Psoas muscle (tissue), 8 donors: Measurements from ENCODE around the gene CEP162. TPM values are rescaled to one million over a fixed set of nuclear protein-coding genes. Genes with fewer than 3 reads are reported as not detected.
"Not testable (repeated sequence)": the region's sequence is repeated elsewhere in the genome, so short reads cannot be mapped to it uniquely, and the experiment has no call there.

Source experiments
- ATAC-seq, 4 donors: fragments of 200-7000 bp; cut with Tn5 transposase; one replicate each; pipeline ENCODE4 v1.9.1; 2020; ENCODE audit warnings: moderate library complexity in 3 of 4, mild to moderate bottlenecking in 2 of 4
- DNase-seq, 2 donors: peaks; one replicate each; pipeline ENCODE4 v3.0.0-alpha.2; 2020
- H3K27ac ChIP-seq: fragments of 200-600 bp; one replicate; pipeline ENCODE4 v1.8.0; 2022
- H3K27me3 ChIP-seq, 3 donors: fragments of 200-600 bp in 1 of 3; one replicate each; pipeline versions ENCODE4 v1.6.1 to v1.8.0; 2013 to 2022; ENCODE audit warnings: low read length in 2 of 3, mild to moderate bottlenecking in 2 of 3, moderate library complexity in 1 of 3; ENCODE audit not compliant: insufficient read depth in 3 of 3
- H3K36me3 ChIP-seq, 2 donors: fragments of 200-600 bp in 1 of 2; one replicate each; pipeline versions ENCODE4 v1.6.1 to v1.8.0; 2013 to 2022; ENCODE audit warnings: low read depth in 1 of 2, mild to moderate bottlenecking in 1 of 2, moderate library complexity in 1 of 2; ENCODE audit not compliant: insufficient read depth in 1 of 2
- H3K4me1 ChIP-seq: fragments of 200-600 bp; one replicate; pipeline ENCODE4 v1.8.0; 2022
- H3K4me3 ChIP-seq: fragments of 200-600 bp; one replicate; pipeline ENCODE4 v1.8.0; 2022; ENCODE audit warnings: mild to moderate bottlenecking
- H3K9me3 ChIP-seq: fragments of 200-600 bp; one replicate; pipeline ENCODE4 v1.8.0; 2022
- WGBS, 3 donors: extraction: QIAGEN DNeasy Blood & Tissue Kit; methylation state at CpG; one replicate each; pipeline versions ENCODE4 v1.1.6 to v1.1.7; 2013; 5-methylcytosine and 5-hydroxymethylcytosine counted together
- intact Hi-C, 2 donors: fragments of 100-400 bp; cut with DNase I; formaldehyde crosslinking; loops; one replicate each; pipeline versions ENCODE4 v1.11.0 to v1.14.2; 2022
- polyA plus RNA-seq, 3 donors: library from polyadenylated mRNA; stranded (reverse); fragments of 200-250 nt; gene quantifications; one replicate each; pipeline ENCODE4 v1.2.3, GENCODE V29; 2013
- total RNA-seq, 4 donors: library from RNA; stranded (reverse); fragmentation: NEBNext Ultra II Directional in 2 of 4; extraction: Animal tissue kit (Norgen Biotek cat#: 25700) in 2 of 4; gene quantifications; one replicate each; pipeline versions ENCODE4 v1.2.1 to v1.2.4, GENCODE V29; 2021 to 2023
- TF ChIP-seq, protein P1 (sequence below): fragments of 200-600 bp; IDR thresholded peaks from one replicate; pipeline ENCODE4 v1.8.0; 2022; ENCODE audit warnings: antibody characterized with exemption
- donor health status: healthy with polysubstance abuse.
- donor health status: DM: no; HTN: no; CAD: no; lungs with moderate emphysema.
- donor health status: Bipolar disorder and iron deficiency.
- donor health status: healthy.
- donor health status: DM: yes; HTN: yes; CAD: no.
- donor health status: DM: no; HTN: no; CAD: no.
- donor health status: DM: no; HTN: no; CAD: no.
- donor health status: DM: yes; HTN: yes; CAD: no.

The CEP162 gene
- total and polyA plus RNA-seq, 7 donors = 1.5 to 4.0 (median 2.4) TPM

DNA sequence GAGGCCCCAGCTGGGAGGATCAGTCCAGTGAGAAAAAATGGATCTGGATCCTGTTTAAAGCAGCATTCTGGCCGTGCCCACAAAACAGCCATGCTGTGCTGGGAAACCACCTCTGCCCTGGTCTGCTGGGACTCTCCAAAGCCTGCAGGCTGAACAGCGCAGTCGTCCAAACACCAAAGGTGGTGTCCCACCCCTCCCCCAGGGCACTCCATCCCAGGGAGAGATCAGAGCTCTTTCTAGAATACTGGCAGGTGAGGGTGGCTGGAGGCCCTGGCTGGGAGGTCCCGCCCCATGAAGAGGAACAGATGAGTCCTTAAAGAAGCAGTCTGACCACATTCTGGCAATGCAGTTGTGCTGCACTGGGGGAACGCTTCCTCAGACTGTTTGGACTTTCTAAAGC is 109.3 kb downstream of the CEP162 start:
- TF ChIP-seq, protein P1, sequence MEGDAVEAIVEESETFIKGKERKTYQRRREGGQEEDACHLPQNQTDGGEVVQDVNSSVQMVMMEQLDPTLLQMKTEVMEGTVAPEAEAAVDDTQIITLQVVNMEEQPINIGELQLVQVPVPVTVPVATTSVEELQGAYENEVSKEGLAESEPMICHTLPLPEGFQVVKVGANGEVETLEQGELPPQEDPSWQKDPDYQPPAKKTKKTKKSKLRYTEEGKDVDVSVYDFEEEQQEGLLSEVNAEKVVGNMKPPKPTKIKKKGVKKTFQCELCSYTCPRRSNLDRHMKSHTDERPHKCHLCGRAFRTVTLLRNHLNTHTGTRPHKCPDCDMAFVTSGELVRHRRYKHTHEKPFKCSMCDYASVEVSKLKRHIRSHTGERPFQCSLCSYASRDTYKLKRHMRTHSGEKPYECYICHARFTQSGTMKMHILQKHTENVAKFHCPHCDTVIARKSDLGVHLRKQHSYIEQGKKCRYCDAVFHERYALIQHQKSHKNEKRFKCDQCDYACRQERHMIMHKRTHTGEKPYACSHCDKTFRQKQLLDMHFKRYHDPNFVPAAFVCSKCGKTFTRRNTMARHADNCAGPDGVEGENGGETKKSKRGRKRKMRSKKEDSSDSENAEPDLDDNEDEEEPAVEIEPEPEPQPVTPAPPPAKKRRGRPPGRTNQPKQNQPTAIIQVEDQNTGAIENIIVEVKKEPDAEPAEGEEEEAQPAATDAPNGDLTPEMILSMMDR = no peak
- 79 to 88% (median 82%) methylated on average over 5 of the region's 5 CpGs for WGBS, 3 donors
- Histone ChIP-seq H3K9me3 (no peaks in the 10 kb centered on the region), H3K4me1 (no peaks in the 10 kb centered on the region), H3K27me3 (no peaks in the 10 kb centered on the region), H3K4me3 (no peak overlapping the region), H3K27ac (no peak overlapping the region), H3K36me3 (no peaks in the 10 kb centered on the region)
- DNase-seq (no peak), ATAC-seq (peak in 1 of 4 donors; percentile 15)
- intact Hi-C loops = no loop called here

DNA sequence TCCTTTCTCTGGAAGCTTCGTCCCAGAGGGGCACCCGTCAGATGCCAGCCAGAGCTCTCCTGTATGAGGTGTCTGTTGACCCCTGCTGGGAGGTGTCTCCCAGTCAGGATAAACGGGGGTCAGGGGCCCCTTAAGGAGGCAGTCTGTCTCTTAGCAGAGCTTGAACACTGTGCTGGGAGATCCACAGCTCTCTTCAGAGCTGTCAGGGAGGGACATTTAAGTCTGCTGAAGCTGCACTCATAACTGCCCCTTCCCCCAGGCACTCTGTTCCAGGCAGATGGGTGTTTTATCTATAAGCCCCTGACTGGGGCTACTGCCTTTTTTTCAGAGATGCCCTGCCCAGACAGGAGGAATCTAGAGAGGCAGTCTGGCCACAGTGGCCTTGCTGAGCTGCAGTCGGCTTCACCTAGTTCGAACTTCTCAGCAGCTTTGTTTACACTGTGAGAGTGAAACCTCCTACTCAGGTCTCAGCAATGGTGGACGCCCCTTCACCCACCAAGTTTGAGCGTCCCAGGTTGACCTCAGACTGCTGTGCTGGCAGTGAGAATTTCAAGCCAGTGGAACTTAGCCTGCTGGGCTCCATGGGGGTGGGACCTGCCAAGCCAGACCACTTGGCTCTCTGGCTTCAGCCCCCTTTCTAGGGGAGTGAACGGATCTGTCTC is 112.4 kb downstream of the CEP162 start:
- H3K9me3 ChIP-seq, H3K27me3 ChIP-seq, intact Hi-C loops, DNase-seq, H3K27ac ChIP-seq, H3K4me1 ChIP-seq, H3K36me3 ChIP-seq, H3K4me3 ChIP-seq, ATAC-seq: not testable (repeated sequence)
- WGBS, 3 donors = 86 to 88% (median 88%) methylated on average over 8 of the region's 8 CpGs

DNA sequence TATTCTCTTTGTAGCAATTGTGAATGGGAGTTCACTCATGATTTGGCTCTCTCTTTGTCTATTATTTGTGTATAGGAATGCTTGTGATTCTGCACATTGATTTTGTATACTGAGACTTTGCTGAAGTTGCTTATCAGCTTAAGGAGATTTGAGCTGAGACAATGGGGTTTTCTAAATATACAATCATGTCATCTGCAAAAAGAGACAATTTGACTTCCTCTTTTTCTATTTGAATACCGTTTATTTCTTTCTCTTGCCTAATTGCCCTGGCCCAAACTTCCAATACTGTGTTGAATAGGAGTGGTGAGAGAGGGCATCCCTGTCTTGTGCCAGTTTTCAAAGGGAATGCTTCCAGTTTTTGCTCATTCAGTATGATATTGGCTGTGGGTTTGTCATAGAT is 116.1 kb downstream of the CEP162 start:
- H3K4me3 ChIP-seq, H3K4me1 ChIP-seq, H3K9me3 ChIP-seq, DNase-seq, ATAC-seq, H3K27me3 ChIP-seq, H3K27ac ChIP-seq, intact Hi-C loops, H3K36me3 ChIP-seq: not testable (repeated sequence)
- WGBS, 3 donors = 70 to 76% (median 70%) methylated on average over 1 of the region's 1 CpG

DNA sequence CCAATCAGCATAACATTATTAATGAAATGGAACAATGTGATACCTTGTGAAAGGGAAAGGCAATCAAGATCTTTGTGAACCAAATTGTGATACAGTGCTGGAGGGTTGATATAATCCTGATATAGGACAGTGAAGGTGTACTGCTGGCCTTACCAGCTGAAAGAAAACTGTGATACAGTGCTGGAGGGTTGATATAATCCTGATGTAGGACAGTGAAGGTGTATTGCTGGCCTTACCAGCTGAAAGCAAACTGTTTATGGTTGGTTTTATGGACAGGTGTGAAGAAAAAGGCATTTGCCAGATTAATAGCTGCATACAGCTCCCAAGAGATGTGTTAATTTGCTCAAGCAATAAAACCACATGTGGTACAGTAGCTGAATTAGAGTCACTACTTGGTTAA is 119.9 kb downstream of the CEP162 start:
- no peaks in the 10 kb centered on the region for H3K9me3 ChIP-seq
- TF ChIP-seq, protein P1 = no peak
- no peaks in the 10 kb centered on the region for H3K27me3 ChIP-seq
- no peaks in the 10 kb centered on the region for H3K4me1 ChIP-seq
- no peaks in the 10 kb centered on the region for H3K36me3 ChIP-seq
- H3K27ac ChIP-seq = no peak overlapping the region
- ATAC-seq = no peak
- DNase-seq = no peak
- H3K4me3 ChIP-seq = no peak overlapping the region
- intact Hi-C loops = no loop called here

DNA sequence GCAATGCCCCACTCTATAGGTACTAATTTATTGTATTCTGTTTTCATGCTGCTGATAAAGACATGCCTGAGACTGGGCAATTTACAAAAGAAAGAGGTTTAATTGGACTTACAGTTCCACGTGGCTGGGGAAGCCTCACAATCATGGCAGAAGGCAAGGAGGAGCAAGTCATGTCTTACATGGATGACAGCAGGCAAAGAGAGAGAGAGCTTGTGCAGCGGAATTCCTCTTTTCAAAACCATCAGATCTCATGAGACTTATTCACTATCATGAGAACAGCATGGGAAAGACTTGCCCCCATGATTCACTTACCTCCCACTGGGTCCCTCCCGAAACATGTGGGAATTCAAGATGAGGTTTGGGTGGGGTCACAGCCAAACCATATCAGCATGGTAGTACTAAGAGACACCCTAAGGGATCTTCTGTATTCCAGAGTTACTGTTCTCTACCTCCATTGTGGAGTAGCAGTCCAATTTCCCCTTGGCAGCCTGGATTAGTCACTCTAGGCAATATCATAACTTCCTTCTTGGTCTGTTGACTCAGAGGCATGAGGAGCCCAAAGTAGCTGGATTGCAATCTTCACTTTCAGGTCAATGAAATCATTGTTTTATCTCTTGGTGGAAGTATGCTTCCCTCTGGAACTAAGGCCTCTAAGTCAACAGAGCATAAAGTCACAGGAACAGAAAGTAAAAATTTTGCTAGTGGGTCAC is 122.1 kb downstream of the CEP162 start:
- H3K4me1 ChIP-seq, H3K9me3 ChIP-seq, H3K27me3 ChIP-seq, ATAC-seq, H3K27ac ChIP-seq, H3K36me3 ChIP-seq, intact Hi-C loops, H3K4me3 ChIP-seq, DNase-seq: not testable (repeated sequence)
- WGBS, 3 donors = 86 to 89% (median 87%) methylated on average over 3 of the region's 3 CpGs

DNA sequence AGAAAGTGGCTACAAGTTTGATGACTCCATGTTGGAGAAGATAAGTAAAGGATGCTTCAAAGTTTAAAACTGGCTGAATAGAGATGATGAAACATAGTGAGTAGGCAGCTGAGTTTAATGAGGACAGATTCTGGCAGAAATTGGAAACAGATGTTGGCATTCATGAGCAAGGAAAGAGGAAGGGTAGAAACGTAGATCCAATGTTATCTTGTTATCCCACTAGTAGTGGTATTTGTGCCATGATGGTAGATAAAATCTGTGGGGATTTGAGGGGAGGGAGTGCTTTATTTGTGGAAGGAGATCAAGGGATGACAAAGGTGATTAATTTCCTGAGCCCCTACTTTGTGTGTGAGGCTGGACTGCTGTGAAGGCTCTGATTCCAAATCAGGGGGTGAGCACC is 124.4 kb downstream of the CEP162 start:
- TF ChIP-seq, protein P1 = no peak
- WGBS, 3 donors = 6 to 25% (median 16%) methylated on average over 1 of the region's 1 CpG
- H3K4me1 ChIP-seq = no peaks in the 10 kb centered on the region
- no peaks in the 10 kb centered on the region for H3K36me3 ChIP-seq
- ATAC-seq (no peak), DNase-seq (no peak)
- H3K9me3 ChIP-seq = no peaks in the 10 kb centered on the region
- no peak overlapping the region for H3K27ac ChIP-seq
- no peaks in the 10 kb centered on the region for H3K27me3 ChIP-seq
- no peak overlapping the region for H3K4me3 ChIP-seq
- intact Hi-C loops = no loop called here
